Measurements from ENCODE around the gene ARHGAP42. TPM values are rescaled to one million over a fixed set of nuclear protein-coding genes. Genes with fewer than 3 reads are reported as not detected.

The ARHGAP42 gene
- total and polyA plus RNA-seq, 3 donors from 2014 or later = 9.8 to 12.1 (median 10.4) TPM

DNA sequence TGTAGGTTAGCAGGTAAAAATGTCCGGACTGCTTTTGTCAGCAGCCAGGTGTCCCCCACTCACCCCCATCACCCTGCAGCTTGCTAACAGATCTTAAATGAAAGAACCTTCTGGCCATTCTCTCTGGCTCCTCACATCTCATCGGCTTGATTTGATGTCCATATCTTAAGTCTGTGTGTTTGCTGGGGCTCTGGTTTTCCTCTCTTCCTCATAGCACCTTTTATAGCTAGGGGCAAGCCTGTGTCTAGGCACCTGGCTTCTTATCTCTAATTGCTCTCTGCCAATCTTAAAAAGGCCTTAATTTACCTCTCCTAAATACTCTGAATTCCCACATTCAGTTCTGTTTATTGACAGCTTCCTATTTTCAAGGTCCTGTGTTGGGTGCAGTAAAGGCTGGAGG, 72.0 kb downstream of the ARHGAP42 start:
- no peaks in the 10 kb centered on the region for H3K36me3 ChIP-seq (ENCODE audit: low read depth, missing control alignments)

DNA sequence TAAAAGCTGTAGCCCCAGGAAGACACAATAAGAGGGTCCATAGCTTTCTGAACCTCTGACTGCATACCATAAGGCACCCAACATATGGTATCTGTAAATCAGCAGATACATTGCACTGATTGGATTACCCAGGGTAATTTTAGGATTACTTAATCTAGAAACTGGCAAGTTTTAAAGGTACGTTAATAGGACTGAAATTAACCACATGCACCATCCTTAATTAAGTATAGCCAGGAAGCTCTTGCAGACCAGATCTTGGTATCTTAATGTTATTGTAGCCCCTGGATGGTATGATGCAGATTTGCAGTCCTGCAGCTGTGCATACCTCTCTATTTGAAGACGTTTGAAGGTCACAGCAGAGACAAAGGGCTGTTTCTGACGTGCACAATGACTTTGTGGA, 72.8 kb downstream of the ARHGAP42 start:
- intact Hi-C loops (cut with DNase I; ENCODE audit: low total_unique reads) = no loop called here
- Histone ChIP-seq H3K27ac (no peak overlapping the region), H3K36me3 (ENCODE audit: low read depth, missing control alignments) (no peaks in the 10 kb centered on the region), H3K9me3 (no peaks in the 10 kb centered on the region), H3K4me1 (no peaks in the 10 kb centered on the region), H3K27me3 (no peaks in the 10 kb centered on the region), H3K4me3 (no peak overlapping the region)
- 69 to 73% methylated on average over 3 of the region's 3 CpGs for WGBS, 2 donors
- no peak for DNase-seq
- TF ChIP-seq POLR2A (IDR thresholded peaks at IDR 0.05) = no peak

More for the DNA sequence above, 72.0 kb downstream of the ARHGAP42 start:
- TF ChIP-seq POLR2A (IDR thresholded peaks at IDR 0.05) = no peak
- no peak overlapping the region for H3K27ac ChIP-seq
- intact Hi-C loops (cut with DNase I; ENCODE audit: low total_unique reads) = no loop called here
- no peak overlapping the region for H3K4me3 ChIP-seq
- DNase-seq = no peak
- no peaks in the 10 kb centered on the region for H3K4me1 ChIP-seq
- WGBS, 2 donors = 63 to 69% methylated on average over 2 of the region's 2 CpGs
- no peaks in the 10 kb centered on the region for H3K9me3 ChIP-seq
- no peaks in the 10 kb centered on the region for H3K27me3 ChIP-seq

DNA sequence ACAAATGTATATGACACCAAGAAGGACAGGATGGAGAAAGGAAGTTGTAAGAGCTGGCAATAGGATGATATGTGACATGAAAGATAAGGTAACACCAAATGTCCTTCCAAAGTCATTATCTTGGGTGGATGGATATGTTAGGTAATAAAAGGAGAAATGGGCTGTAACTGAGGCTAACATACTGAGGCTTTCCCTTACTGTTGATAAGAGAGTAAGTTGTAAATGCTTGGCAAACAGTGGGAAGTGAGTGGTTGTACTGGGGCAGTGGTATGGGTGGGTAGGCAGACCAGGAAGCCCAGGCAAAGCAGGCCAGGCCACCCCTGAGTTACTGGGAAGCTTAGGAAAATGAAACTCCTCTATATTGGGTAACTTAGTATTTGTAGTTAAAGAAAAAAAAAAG, 73.7 kb downstream of the ARHGAP42 start:
- TF ChIP-seq, protein P1, sequence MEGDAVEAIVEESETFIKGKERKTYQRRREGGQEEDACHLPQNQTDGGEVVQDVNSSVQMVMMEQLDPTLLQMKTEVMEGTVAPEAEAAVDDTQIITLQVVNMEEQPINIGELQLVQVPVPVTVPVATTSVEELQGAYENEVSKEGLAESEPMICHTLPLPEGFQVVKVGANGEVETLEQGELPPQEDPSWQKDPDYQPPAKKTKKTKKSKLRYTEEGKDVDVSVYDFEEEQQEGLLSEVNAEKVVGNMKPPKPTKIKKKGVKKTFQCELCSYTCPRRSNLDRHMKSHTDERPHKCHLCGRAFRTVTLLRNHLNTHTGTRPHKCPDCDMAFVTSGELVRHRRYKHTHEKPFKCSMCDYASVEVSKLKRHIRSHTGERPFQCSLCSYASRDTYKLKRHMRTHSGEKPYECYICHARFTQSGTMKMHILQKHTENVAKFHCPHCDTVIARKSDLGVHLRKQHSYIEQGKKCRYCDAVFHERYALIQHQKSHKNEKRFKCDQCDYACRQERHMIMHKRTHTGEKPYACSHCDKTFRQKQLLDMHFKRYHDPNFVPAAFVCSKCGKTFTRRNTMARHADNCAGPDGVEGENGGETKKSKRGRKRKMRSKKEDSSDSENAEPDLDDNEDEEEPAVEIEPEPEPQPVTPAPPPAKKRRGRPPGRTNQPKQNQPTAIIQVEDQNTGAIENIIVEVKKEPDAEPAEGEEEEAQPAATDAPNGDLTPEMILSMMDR (IDR thresholded peaks at IDR 0.05) = no peak
- no peak for TF ChIP-seq POLR2A (IDR thresholded peaks at IDR 0.05)
- H3K27ac ChIP-seq = no peak overlapping the region
- intact Hi-C loops (cut with DNase I; ENCODE audit: low total_unique reads) = no loop called here
- DNase-seq = no peak
- no peaks in the 10 kb centered on the region for H3K4me1 ChIP-seq
- no peaks in the 10 kb centered on the region for H3K36me3 ChIP-seq (ENCODE audit: low read depth, missing control alignments)
- no peaks in the 10 kb centered on the region for H3K9me3 ChIP-seq
- H3K27me3 ChIP-seq = no peaks in the 10 kb centered on the region
- H3K4me3 ChIP-seq = no peak overlapping the region

DNA sequence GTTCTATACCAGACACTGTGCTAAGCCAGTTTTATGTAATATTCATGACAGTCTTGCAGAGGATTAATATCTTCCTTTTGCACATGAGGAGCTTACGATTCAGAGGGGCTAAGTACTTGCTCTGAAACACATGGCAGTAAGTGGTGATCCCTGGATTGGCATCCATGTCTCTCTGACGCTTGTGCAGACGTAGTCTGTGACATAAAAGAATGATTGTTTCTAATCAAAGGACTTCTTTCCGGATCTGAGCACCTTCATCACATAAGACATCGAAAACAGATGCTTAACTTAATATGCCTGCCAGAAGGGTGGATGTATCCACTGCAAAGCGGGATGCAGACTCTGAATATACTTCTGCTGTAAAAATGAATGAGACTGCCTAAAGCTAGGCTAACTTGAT, 74.8 kb downstream of the ARHGAP42 start:
- Histone ChIP-seq H3K4me1 (no peaks in the 10 kb centered on the region), H3K4me3 (no peak overlapping the region), H3K9me3 (no peaks in the 10 kb centered on the region), H3K27me3 (no peaks in the 10 kb centered on the region), H3K27ac (no peak overlapping the region), H3K36me3 (ENCODE audit: low read depth, missing control alignments) (no peaks in the 10 kb centered on the region)
- DNase-seq = no peak
- intact Hi-C loops (cut with DNase I; ENCODE audit: low total_unique reads) = no loop called here
- WGBS, 2 donors = 83 to 84% methylated on average over 6 of the region's 6 CpGs
- no peak for TF ChIP-seq POLR2A (IDR thresholded peaks at IDR 0.05)
- TF ChIP-seq, protein P1 (IDR thresholded peaks at IDR 0.05) = no peak

DNA sequence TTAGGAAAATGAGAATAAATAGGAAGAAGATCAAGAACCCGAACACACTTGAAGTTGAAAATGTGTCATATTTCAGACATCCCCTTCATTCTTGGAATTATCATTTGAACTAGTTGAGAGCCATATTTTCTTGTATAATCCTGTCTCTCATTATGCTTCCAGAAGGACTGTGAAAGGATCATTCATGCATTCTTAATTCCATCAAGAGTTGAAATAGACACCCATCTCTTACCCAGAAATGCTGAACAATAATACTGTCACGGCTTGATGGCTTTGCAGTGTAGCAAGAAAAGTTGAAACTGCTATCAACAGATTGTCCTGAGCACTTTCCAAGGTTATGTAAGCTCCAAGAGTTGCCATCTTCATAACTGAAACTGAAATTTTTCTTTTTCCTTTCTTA, 79.7 kb downstream of the ARHGAP42 start:
- H3K27ac ChIP-seq = no peak overlapping the region
- H3K36me3 ChIP-seq (ENCODE audit: low read depth, missing control alignments) = no peaks in the 10 kb centered on the region
- no peak overlapping the region for H3K4me3 ChIP-seq
- intact Hi-C loops (cut with DNase I; ENCODE audit: low total_unique reads) = no loop called here
- WGBS, 2 donors = 78 to 88% methylated on average over 2 of the region's 2 CpGs
- no peaks in the 10 kb centered on the region for H3K9me3 ChIP-seq
- H3K4me1 ChIP-seq = no peaks in the 10 kb centered on the region
- H3K27me3 ChIP-seq = no peaks in the 10 kb centered on the region
- TF ChIP-seq, protein P1 (IDR thresholded peaks at IDR 0.05) = no peak
- TF ChIP-seq POLR2A (IDR thresholded peaks at IDR 0.05) = no peak
- no peak for DNase-seq

DNA sequence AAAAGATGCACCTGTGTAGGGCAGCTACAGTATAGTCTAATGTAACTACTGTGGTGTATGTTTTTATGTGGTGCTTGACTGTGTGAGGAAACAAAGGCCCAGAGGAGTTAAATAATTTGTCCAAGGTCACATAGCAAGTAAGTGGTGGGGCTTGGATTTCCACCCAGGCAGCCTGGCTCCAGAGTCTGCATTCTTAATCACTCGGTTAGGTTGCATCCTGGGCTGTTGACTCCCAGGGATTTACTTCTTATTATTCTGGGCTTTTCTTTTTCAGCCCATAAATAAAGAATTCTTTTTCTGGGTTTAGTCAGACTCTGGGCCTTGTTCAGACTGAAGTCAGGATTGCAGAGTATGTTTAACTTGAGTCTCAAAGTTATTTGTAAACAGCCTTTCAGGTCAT, 82.1 kb downstream of the ARHGAP42 start:
- intact Hi-C loops (cut with DNase I; ENCODE audit: low total_unique reads) = no loop called here
- H3K36me3 ChIP-seq (ENCODE audit: low read depth, missing control alignments) = no peaks in the 10 kb centered on the region
- no peaks in the 10 kb centered on the region for H3K27me3 ChIP-seq
- no peaks in the 10 kb centered on the region for H3K9me3 ChIP-seq
- WGBS, 2 donors = 13 to 40% methylated on average over 1 of the region's 1 CpG
- no peaks in the 10 kb centered on the region for H3K4me1 ChIP-seq
- no peak overlapping the region for H3K4me3 ChIP-seq
- no peak overlapping the region for H3K27ac ChIP-seq
- peak; percentile 39 for DNase-seq
- TF ChIP-seq, protein P1 (IDR thresholded peaks at IDR 0.05) = no peak
- TF ChIP-seq POLR2A (IDR thresholded peaks at IDR 0.05) = no peak

All from testis (tissue), 3 donors.